Activated naive CD4-positive, alpha-beta T cell treated with anti-CD3 and anti-CD28 coated beads, Interleukin-2, amount 50 U/mL, for 72 hours (primary cell): Measurements from ENCODE around the gene PROKR1. TPM values are rescaled to one million over a fixed set of nuclear protein-coding genes. Genes with fewer than 3 reads are reported as not detected.
"Not testable (repeated sequence)": the region's sequence is repeated elsewhere in the genome, so short reads cannot be mapped to it uniquely, and the experiment has no call there.

Source experiments
- ATAC-seq, 2 donors: fragments of 150-1000 bp; cut with Tn5 transposase; 2 replicates each; pipeline ENCODE4 v1.10.0; 2021; ENCODE audit warnings: mild to moderate bottlenecking in 2 of 2, moderate library complexity in 2 of 2
- DNase-seq, 2 donors: peaks; one replicate each; pipeline ENCODE4 v3.0.0; 2021 to 2022; ENCODE audit warnings: low spot score in 2 of 2
- H3K27ac Mint-ChIP-seq, 2 donors: one replicate each; pipeline ENCODE4 v1.8.0; 2022; ENCODE audit warnings: mild to moderate bottlenecking in 2 of 2, mixed read lengths in 2 of 2
- H3K36me3 Mint-ChIP-seq, 2 donors: one replicate each; pipeline ENCODE4 v1.8.0; 2022; ENCODE audit warnings: mixed read lengths in 2 of 2
- H3K9me3 Mint-ChIP-seq, 2 donors: one replicate each; pipeline ENCODE4 v1.8.0; 2022; ENCODE audit warnings: mixed read lengths in 2 of 2
- total RNA-seq, 2 donors: library from RNA; stranded (reverse); gene quantifications; one replicate each; pipeline ENCODE4 v1.2.3, GENCODE V29; 2022

The PROKR1 gene
- total RNA-seq, 2 donors from 2014 or later: not detected

- no peak for ATAC-seq
- H3K36me3 Mint-ChIP-seq: peaks cover 16 to 19% of the 10 kb centered on the region in 2 donors
Observed at GRCh38 chr2:68643874-68644485, 601 bp downstream of the PROKR1 start.

DNA sequence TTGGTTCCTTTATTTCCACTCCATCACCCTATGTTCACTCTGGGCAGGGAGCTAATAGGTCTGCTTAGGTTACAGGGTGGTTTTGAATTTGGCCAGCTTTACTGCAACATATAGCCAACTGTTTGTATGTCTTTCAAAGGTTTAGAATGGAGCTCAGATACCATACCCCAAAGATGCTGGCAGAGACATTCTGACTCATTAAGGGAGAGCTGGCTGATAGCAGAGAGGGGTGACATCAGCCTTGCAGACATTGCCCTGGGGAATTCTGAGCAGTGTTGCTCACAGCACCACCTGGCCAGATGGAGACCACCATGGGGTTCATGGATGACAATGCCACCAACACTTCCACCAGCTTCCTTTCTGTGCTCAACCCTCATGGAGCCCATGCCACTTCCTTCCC lies 2.1 kb downstream of the PROKR1 start:
- H3K27ac Mint-ChIP-seq: no peak overlapping the region
- H3K9me3 Mint-ChIP-seq: peaks cover 5 to 10% of the 10 kb centered on the region in 2 donors
- ATAC-seq (peak; percentile 70 to 71), DNase-seq (no peak)
- peaks cover 13 to 18% of the 10 kb centered on the region in 2 donors for H3K36me3 Mint-ChIP-seq

More at GRCh38 chr2:68643874-68644485, 601 bp downstream of the PROKR1 start:
- no peak overlapping the region for H3K27ac Mint-ChIP-seq
- DNase-seq: no peak
- H3K9me3 Mint-ChIP-seq: peaks cover 5 to 12% of the 10 kb centered on the region in 2 donors

- Mint-ChIP-seq H3K27ac (no peak overlapping the region), H3K9me3 (peaks cover 0 to 3% of the 10 kb centered on the region in 2 donors), H3K36me3 (peaks cover 6 to 11% of the 10 kb centered on the region in 2 donors)
- DNase-seq (no peak), ATAC-seq (no peak)
Observed at GRCh38 chr2:68646303-68646702, 2.9 kb downstream of the PROKR1 start.

DNA sequence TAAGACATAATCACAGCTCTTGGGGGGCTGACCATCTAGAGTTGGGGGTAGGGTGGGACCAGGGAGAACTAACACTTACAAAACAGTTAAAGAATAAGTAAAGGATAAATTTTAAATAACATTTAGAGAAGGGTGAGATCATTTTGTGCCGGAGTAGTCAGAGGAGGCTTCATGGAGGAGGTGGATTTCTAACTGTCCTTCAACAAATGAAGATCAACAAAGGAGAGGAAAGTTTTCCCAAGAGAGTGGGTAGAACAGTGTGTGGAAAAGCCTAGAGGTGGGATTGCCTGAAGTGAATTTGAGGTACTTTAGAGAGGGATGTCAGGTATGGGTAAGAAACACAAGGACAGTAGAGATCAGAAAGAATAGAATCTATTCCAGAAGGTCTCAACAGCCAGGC lies 7.3 kb downstream of the PROKR1 start:
- no peaks in the 10 kb centered on the region for H3K9me3 Mint-ChIP-seq
- DNase-seq (no peak), ATAC-seq (no peak)
- no peak overlapping the region for H3K27ac Mint-ChIP-seq
- H3K36me3 Mint-ChIP-seq: peaks cover 0 to 11% of the 10 kb centered on the region in 2 donors

DNA sequence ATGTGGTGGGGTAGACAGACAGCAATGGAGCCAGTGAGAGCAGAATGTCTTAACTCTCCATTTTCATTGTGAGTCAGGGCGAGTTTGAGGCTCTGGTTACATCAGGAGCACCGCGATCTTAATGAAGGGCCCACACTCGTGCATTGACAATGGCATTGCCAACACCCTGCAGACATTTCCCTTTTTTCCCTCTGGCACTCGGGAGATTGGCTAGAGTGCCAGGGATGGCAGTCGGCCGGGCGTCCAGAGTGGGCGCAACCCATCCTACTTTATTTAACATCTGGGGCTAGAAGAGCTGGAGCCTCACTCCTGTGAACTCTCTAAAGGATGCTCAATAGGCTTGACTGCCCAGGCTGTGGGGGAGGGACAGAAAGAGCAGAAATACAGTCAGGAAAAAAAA lies 9.7 kb downstream of the PROKR1 start:
- Mint-ChIP-seq H3K27ac (peak overlapping the region; percentile 88 to 93), H3K9me3 (no peaks in the 10 kb centered on the region), H3K36me3 (peaks cover 0 to 11% of the 10 kb centered on the region in 2 donors)
- ATAC-seq: peak; percentile 25 to 61
- peak in 1 of 2 donors; percentile 44 for DNase-seq

- peaks cover 0 to 11% of the 10 kb centered on the region in 2 donors for H3K36me3 Mint-ChIP-seq
- DNase-seq (peak; percentile 65 to 75), ATAC-seq (peak; percentile 89 to 90)
- no peaks in the 10 kb centered on the region for H3K9me3 Mint-ChIP-seq
- H3K27ac Mint-ChIP-seq: peak overlapping the region; percentile 70 to 88
Observed at GRCh38 chr2:68653538-68653982, 10.2 kb downstream of the PROKR1 start.

- Mint-ChIP-seq H3K27ac (no peak overlapping the region), H3K9me3 (no peaks in the 10 kb centered on the region), H3K36me3 (peaks cover 0 to 17% of the 10 kb centered on the region in 2 donors)
- DNase-seq (no peak), ATAC-seq (no peak)
Observed at GRCh38 chr2:68658266-68658665, 14.9 kb downstream of the PROKR1 start.

DNA sequence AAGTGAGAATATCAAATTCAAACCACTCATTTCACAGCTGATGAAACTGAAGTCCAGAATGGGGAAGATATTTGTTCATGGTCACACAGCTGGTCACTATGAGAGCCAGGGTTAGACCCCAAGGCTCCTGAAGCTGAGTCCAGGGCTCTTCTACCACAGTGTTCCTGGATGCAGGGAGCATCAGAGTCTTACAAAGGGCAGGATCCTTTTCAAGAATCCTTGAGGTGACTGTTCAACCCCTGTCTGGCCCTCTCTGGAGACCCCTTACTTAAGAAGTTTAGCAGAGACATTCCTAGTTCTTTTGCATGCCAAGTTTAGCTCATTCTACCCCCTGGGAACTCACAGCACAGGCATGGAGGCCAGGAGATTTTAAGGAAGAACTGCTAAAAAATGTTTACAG lies 15.7 kb downstream of the PROKR1 start:
- no peak for ATAC-seq
- H3K9me3 Mint-ChIP-seq: no peaks in the 10 kb centered on the region
- no peak overlapping the region for H3K27ac Mint-ChIP-seq
- peaks cover 0 to 17% of the 10 kb centered on the region in 2 donors for H3K36me3 Mint-ChIP-seq
- DNase-seq: no peak

DNA sequence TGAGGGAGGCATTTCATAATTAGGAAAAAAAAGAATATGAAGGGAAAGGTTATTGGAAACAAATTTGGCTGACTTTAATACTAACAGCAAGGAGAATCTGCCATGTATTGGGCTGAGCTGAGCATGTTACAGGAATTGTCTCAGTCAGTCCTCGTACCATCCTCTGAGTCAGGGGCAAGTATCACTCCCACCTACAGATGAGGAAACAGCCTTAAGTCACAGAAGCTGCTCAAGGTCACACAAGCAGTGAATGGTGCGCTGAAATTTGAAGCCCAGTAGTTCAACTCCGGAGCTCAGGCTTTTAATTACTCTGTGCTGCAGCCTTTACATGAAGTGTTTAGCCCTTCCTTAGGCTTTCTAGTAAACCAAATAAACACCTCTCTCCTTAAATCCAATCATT lies 17.3 kb downstream of the PROKR1 start:
- no peak overlapping the region for H3K27ac Mint-ChIP-seq
- peaks cover 0 to 5% of the 10 kb centered on the region in 2 donors for H3K36me3 Mint-ChIP-seq
- DNase-seq (no peak), ATAC-seq (peak; percentile 35 to 55)
- H3K9me3 Mint-ChIP-seq: no peaks in the 10 kb centered on the region

DNA sequence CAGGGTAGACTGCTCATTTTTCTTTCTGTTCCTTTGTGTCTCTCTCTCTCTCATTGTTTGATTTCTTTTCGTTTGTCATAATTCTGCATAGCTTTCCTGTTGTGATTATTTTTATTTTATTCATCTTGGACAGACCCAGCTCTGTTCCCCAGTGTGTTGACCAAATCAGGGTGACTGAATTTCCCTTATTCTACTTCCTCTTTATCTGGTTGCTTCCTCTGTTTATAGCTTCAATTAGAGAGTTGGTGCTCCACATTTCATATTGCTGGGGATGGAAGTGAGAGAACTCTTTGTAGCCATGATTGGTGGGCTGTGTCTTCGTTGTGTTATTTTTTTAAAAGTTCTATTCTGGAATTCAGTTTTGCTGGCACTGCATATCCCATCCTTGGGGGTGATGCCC lies 19.1 kb downstream of the PROKR1 start:
- H3K9me3 Mint-ChIP-seq: peaks cover 0 to 3% of the 10 kb centered on the region in 2 donors
- peak overlapping the region in 1 of 2 donors; percentile 21 for H3K27ac Mint-ChIP-seq
- H3K36me3 Mint-ChIP-seq: peaks cover 0 to 5% of the 10 kb centered on the region in 2 donors
- ATAC-seq (no peak), DNase-seq (no peak)

GRCh38 chr2:68663371-68664156 lies 20.2 kb downstream of the PROKR1 start:
- no peak for DNase-seq
- peak; percentile 94 to 95 for ATAC-seq
- Mint-ChIP-seq H3K36me3 (peaks cover 0 to 5% of the 10 kb centered on the region in 2 donors), H3K27ac (peak overlapping the region; percentile 21 to 33), H3K9me3 (peaks cover 0 to 6% of the 10 kb centered on the region in 2 donors)

DNA sequence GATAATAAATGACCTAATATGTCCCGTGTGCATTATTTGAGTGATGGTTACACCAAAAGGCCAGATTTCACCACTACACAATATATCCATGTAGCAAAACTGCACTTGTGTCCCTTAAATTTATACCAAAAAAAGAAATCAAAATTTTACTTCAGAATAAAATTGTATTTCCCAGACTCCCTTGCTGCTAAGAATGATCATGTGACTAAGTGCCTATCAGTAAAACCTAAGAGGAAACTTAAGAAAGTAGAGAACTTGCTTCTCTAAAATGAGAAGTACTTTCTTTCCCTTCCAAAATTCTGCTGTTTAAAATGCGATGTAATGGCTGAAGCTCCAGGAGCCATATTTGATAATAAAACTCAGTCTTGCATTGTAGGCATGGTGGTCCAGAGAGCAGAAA lies 24.0 kb downstream of the PROKR1 start:
- H3K36me3 Mint-ChIP-seq: peaks cover 0 to 5% of the 10 kb centered on the region in 2 donors
- H3K27ac Mint-ChIP-seq: no peak overlapping the region
- DNase-seq (no peak), ATAC-seq (no peak)
- H3K9me3 Mint-ChIP-seq: peaks cover 0 to 9% of the 10 kb centered on the region in 2 donors

DNA sequence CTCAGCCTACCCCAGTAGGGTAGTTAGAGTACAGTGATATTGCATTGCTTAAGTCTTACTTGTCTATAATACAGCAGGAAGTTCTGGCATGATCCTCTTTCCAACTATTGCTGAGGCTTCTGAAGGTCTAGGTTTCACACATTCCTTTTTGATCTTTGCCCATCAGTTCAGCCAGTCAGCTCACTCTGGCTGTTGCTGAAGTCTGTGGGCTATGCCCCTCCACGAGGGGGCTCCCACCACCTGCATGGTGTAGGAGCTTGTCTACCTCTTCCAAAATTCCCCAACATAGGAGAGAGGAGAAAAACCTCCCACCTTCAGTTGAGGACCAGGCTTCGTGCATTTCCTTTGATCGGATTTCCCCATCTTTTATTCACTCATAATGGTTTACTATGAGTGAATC lies 26.3 kb downstream of the PROKR1 start:
- Mint-ChIP-seq H3K36me3 (peaks cover 0 to under 1% of the 10 kb centered on the region in 2 donors), H3K9me3 (peaks cover 0 to 10% of the 10 kb centered on the region in 2 donors), H3K27ac (no peak overlapping the region)
- ATAC-seq (no peak), DNase-seq (no peak)

- H3K27ac Mint-ChIP-seq: no peak overlapping the region
- H3K36me3 Mint-ChIP-seq: peaks cover 0 to 8% of the 10 kb centered on the region in 2 donors
- H3K9me3 Mint-ChIP-seq: peaks cover 0 to 19% of the 10 kb centered on the region in 2 donors
- ATAC-seq (no peak), DNase-seq (no peak)
Observed at GRCh38 chr2:68671961-68672360, 28.6 kb downstream of the PROKR1 start.

DNA sequence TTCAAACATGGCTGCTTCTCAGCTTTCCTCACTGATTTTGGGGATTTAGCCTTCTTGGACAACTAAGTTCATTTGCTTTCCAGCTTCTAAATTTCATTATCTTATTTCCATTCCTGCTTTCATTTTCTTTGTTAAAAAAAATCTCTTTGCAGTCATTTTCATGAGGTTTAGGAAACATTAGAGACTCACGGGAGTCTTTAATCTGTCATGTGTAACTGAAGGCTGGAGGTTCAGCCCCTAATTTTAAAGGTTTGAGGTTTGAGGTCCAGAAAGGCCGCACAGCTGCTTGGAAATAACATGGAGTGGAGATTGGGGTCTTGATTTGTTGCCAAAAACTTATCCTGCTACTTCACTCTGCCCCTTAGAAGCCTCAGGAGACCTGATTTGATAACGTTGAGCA lies 30.3 kb downstream of the PROKR1 start:
- ATAC-seq (no peak), DNase-seq (no peak)
- peaks cover 0 to 13% of the 10 kb centered on the region in 2 donors for H3K9me3 Mint-ChIP-seq

GRCh38 chr2:68675470-68675869 lies 32.1 kb downstream of the PROKR1 start:
- ATAC-seq: no peak
- DNase-seq: no peak
- peaks cover 0 to 17% of the 10 kb centered on the region in 2 donors for H3K9me3 Mint-ChIP-seq
- no peak overlapping the region for H3K27ac Mint-ChIP-seq
- peaks cover 2 to 9% of the 10 kb centered on the region in 2 donors for H3K36me3 Mint-ChIP-seq

More for the DNA sequence above, 30.3 kb downstream of the PROKR1 start:
- Mint-ChIP-seq H3K36me3 (peaks cover 0 to 8% of the 10 kb centered on the region in 2 donors), H3K27ac (no peak overlapping the region)

DNA sequence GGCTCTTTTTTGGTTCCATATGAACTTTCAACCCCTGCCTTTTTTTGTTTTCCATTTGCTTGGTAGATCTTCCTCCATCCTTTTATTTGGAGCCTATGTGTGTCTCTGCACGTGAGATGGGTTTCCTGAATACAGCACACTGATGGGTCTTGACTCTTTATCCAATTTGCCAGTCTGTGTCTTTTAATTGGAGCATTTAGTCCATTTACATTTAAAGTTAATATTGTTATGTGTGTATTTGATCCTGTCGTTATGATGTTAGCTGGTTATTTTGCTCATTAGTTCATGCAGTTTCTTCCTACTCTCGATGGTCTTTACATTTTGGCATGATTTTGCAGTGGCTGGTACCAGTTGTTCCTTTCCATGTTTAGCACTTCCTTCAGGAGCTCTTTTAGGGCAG lies 34.5 kb downstream of the PROKR1 start:
- Mint-ChIP-seq H3K36me3 (peaks cover 8 to 15% of the 10 kb centered on the region in 2 donors), H3K9me3 (peaks cover 0 to 21% of the 10 kb centered on the region in 2 donors)
- not testable (repeated sequence) for ATAC-seq, DNase-seq, H3K27ac Mint-ChIP-seq
